Adipocyte (in vitro differentiated cells): Measurements from ENCODE around the gene SMIM44.
"Not testable (repeated sequence)": the region's sequence is repeated elsewhere in the genome, so short reads cannot be mapped to it uniquely, and the experiment has no call there.

Source experiments
- DNase-seq: peaks from one replicate; pipeline ENCODE4 v3.0.0-alpha.2; 2015; ENCODE audit warnings: low read depth
- H3K27me3 ChIP-seq: replicated peaks from 2 replicates; pipeline ENCODE4 v1.7.0; 2013; ENCODE audit warnings: mild to moderate bottlenecking, low read length, moderate library complexity; ENCODE audit not compliant: control insufficient read depth, insufficient read depth
- H3K36me3 ChIP-seq: 2 replicates; pipeline ENCODE4 v1.7.0; 2013; ENCODE audit warnings: low read length, mild to moderate bottlenecking, moderate library complexity; ENCODE audit not compliant: control insufficient read depth, insufficient read depth, severe bottlenecking
- H3K4me1 ChIP-seq: 2 replicates; pipeline ENCODE4 v1.7.0; 2013; ENCODE audit warnings: mild to moderate bottlenecking, low read length, moderate library complexity; ENCODE audit not compliant: control insufficient read depth, insufficient read depth
- H3K4me3 ChIP-seq: 2 replicates; pipeline ENCODE4 v1.7.0; 2013; ENCODE audit warnings: mild to moderate bottlenecking, low read length, moderate library complexity
- H3K9ac ChIP-seq: 2 replicates; pipeline ENCODE4 v1.7.0; 2013; ENCODE audit warnings: mild to moderate bottlenecking, low read length, moderate library complexity
- H3K9me3 ChIP-seq: 2 replicates; pipeline ENCODE4 v1.7.0; 2013; ENCODE audit warnings: mild to moderate bottlenecking, low read length, moderate library complexity; ENCODE audit not compliant: control insufficient read depth

Gene SMIM44

GRCh38 chr19:3515891-3516422 is 32.7 kb upstream of the SMIM44 start:
- H3K27me3 ChIP-seq = no peaks in the 10 kb centered on the region
- H3K4me3 ChIP-seq = no peak overlapping the region
- H3K4me1 ChIP-seq = peaks cover 18% of the 10 kb centered on the region
- H3K9ac ChIP-seq = no peak overlapping the region
- no peaks in the 10 kb centered on the region for H3K9me3 ChIP-seq
- no peaks in the 10 kb centered on the region for H3K36me3 ChIP-seq
- DNase-seq = no peak

GRCh38 chr19:3514930-3515329 is 31.7 kb upstream of the SMIM44 start:
- Histone ChIP-seq H3K9me3 (no peaks in the 10 kb centered on the region), H3K9ac (no peak overlapping the region), H3K36me3 (no peaks in the 10 kb centered on the region), H3K4me3 (no peak overlapping the region), H3K27me3 (no peaks in the 10 kb centered on the region), H3K4me1 (peaks cover 18% of the 10 kb centered on the region)
- no peak for DNase-seq

- H3K9me3 ChIP-seq = no peaks in the 10 kb centered on the region
- no peaks in the 10 kb centered on the region for H3K27me3 ChIP-seq
- peaks cover 18% of the 10 kb centered on the region for H3K4me1 ChIP-seq
- no peak overlapping the region for H3K9ac ChIP-seq
- no peak for DNase-seq
- H3K4me3 ChIP-seq = no peak overlapping the region
- H3K36me3 ChIP-seq = no peaks in the 10 kb centered on the region
These were observed 30.2 kb upstream of the SMIM44 start for GRCh38 chr19:3513229-3514140.

- Histone ChIP-seq H3K9me3 (no peaks in the 10 kb centered on the region), H3K9ac (no peak overlapping the region), H3K36me3 (no peaks in the 10 kb centered on the region), H3K4me3 (no peak overlapping the region), H3K27me3 (no peaks in the 10 kb centered on the region), H3K4me1 (peaks cover 19% of the 10 kb centered on the region)
- no peak for DNase-seq
These were observed 29.5 kb upstream of the SMIM44 start for GRCh38 chr19:3512562-3513228.

GRCh38 chr19:3511506-3512251 is 28.4 kb upstream of the SMIM44 start:
- Histone ChIP-seq H3K36me3 (no peaks in the 10 kb centered on the region), H3K4me3 (no peak overlapping the region), H3K9me3 (no peaks in the 10 kb centered on the region), H3K4me1 (peaks cover 25% of the 10 kb centered on the region), H3K9ac (no peak overlapping the region), H3K27me3 (no peaks in the 10 kb centered on the region)
- no peak for DNase-seq

- Histone ChIP-seq H3K36me3 (no peaks in the 10 kb centered on the region), H3K4me1 (peaks cover 25% of the 10 kb centered on the region), H3K4me3 (no peak overlapping the region), H3K27me3 (no peaks in the 10 kb centered on the region), H3K9ac (no peak overlapping the region), H3K9me3 (no peaks in the 10 kb centered on the region)
- DNase-seq = no peak
These were observed 27.5 kb upstream of the SMIM44 start for GRCh38 chr19:3510727-3511126.

GRCh38 chr19:3509566-3509989 is 26.3 kb upstream of the SMIM44 start:
- Histone ChIP-seq H3K9me3 (no peaks in the 10 kb centered on the region), H3K4me1 (peaks cover 23% of the 10 kb centered on the region), H3K36me3 (no peaks in the 10 kb centered on the region), H3K9ac (no peak overlapping the region), H3K27me3 (no peaks in the 10 kb centered on the region), H3K4me3 (no peak overlapping the region)
- DNase-seq = peak; percentile 24

- H3K36me3 ChIP-seq = no peaks in the 10 kb centered on the region
- H3K4me3 ChIP-seq = no peak overlapping the region
- H3K4me1 ChIP-seq = peaks cover 18% of the 10 kb centered on the region
- H3K27me3 ChIP-seq = no peaks in the 10 kb centered on the region
- no peaks in the 10 kb centered on the region for H3K9me3 ChIP-seq
- no peak for DNase-seq
- no peak overlapping the region for H3K9ac ChIP-seq
These were observed 25.7 kb upstream of the SMIM44 start for GRCh38 chr19:3508771-3509535.

- H3K4me3 ChIP-seq, H3K36me3 ChIP-seq: not testable (repeated sequence)
These were observed 24.9 kb upstream of the SMIM44 start for GRCh38 chr19:3508121-3508661.

GRCh38 chr19:3507371-3508120 is 24.3 kb upstream of the SMIM44 start:
- Histone ChIP-seq H3K27me3 (no peaks in the 10 kb centered on the region), H3K4me3 (peak overlapping the region; percentile 85), H3K36me3 (no peaks in the 10 kb centered on the region), H3K9me3 (no peaks in the 10 kb centered on the region), H3K9ac (peak overlapping the region; percentile 89), H3K4me1 (peaks cover 10% of the 10 kb centered on the region)
- DNase-seq = peak; percentile 54

More at GRCh38 chr19:3508121-3508661, 24.9 kb upstream of the SMIM44 start:
- not testable (repeated sequence) for H3K9ac ChIP-seq, H3K27me3 ChIP-seq, H3K9me3 ChIP-seq
- peak; percentile 17 for DNase-seq
- H3K4me1 ChIP-seq = peaks cover 14% of the 10 kb centered on the region
